Measurements from ENCODE around the gene TNKS1BP1.
"Not testable (repeated sequence)": the region's sequence is repeated elsewhere in the genome, so short reads cannot be mapped to it uniquely, and the experiment has no call there.

The TNKS1BP1 gene

GRCh38 chr11:57353036-57353435 is 28.3 kb upstream of the TNKS1BP1 start:
- DNase-seq: no peak

- no peak for DNase-seq
Measured at GRCh38 chr11:57349491-57350274, 24.9 kb upstream of the TNKS1BP1 start.

GRCh38 chr11:57348636-57349313 is 24.0 kb upstream of the TNKS1BP1 start:
- no peak for DNase-seq

- no peak for DNase-seq
Measured at GRCh38 chr11:57348052-57348451, 23.3 kb upstream of the TNKS1BP1 start.

- DNase-seq: no peak
Measured at GRCh38 chr11:57347336-57347735, 22.6 kb upstream of the TNKS1BP1 start.

GRCh38 chr11:57345555-57346211 is 20.9 kb upstream of the TNKS1BP1 start:
- peak; percentile 24 for DNase-seq

- DNase-seq: no peak
Measured at GRCh38 chr11:57344826-57345225, 20.1 kb upstream of the TNKS1BP1 start.

GRCh38 chr11:57343825-57344224 is 19.1 kb upstream of the TNKS1BP1 start:
- no peak for DNase-seq

GRCh38 chr11:57342702-57343101 is 17.9 kb upstream of the TNKS1BP1 start:
- no peak for DNase-seq

- no peak for DNase-seq
Measured at GRCh38 chr11:57341250-57341808, 16.6 kb upstream of the TNKS1BP1 start.

- DNase-seq: no peak
Measured at GRCh38 chr11:57340039-57340615, 15.4 kb upstream of the TNKS1BP1 start.

- no peak for DNase-seq
Measured at GRCh38 chr11:57339328-57339727, 14.6 kb upstream of the TNKS1BP1 start.

- DNase-seq: no peak
Measured at GRCh38 chr11:57338142-57338541, 13.4 kb upstream of the TNKS1BP1 start, which contains the start of gene P2RX3. P2RX3 (plus strand) TSS chr11:57338352; CDS start chr11:57338551, 199 bp downstream.

GRCh38 chr11:57336856-57337255 is 12.1 kb upstream of the TNKS1BP1 start:
- DNase-seq: not testable (repeated sequence)

- DNase-seq: no peak
Measured at GRCh38 chr11:57336111-57336666, 11.4 kb upstream of the TNKS1BP1 start.

- peak; percentile 68 for DNase-seq
Measured at GRCh38 chr11:57335343-57336110, 10.8 kb upstream of the TNKS1BP1 start, which contains the start of gene SSRP1. SSRP1 (minus strand) TSS chr11:57335892; CDS start chr11:57335121, 771 bp downstream.

- DNase-seq: no peak
Measured at GRCh38 chr11:57335023-57335342, 10.2 kb upstream of the TNKS1BP1 start.

- no peak for DNase-seq
Measured at GRCh38 chr11:57332694-57333440, 8.1 kb upstream of the TNKS1BP1 start.

GRCh38 chr11:57331720-57332119 is 7.0 kb upstream of the TNKS1BP1 start:
- DNase-seq: no peak

GRCh38 chr11:57330029-57330428 is 5.3 kb upstream of the TNKS1BP1 start:
- DNase-seq: no peak

- no peak for DNase-seq
Measured at GRCh38 chr11:57327721-57328120, 3.0 kb upstream of the TNKS1BP1 start.
